CD4-positive, alpha-beta T cell treated with Interleukin-17A for 1 hour (primary cell): ENCODE measurements around the gene PYDC2.

ENCODE experiments used
- DNase-seq: peaks from one replicate; pipeline ENCODE4 v3.0.0-alpha.2; 2020

The PYDC2 gene

GRCh38 chr3:191461113-191461595 lies at the start of gene PYDC2:
Gene PYDC2, plus strand, starts transcription at chr3:191461163. Its CDS starts 0 bp downstream, at chr3:191461163.
- no peak for DNase-seq

- no peak for DNase-seq
Measured at GRCh38 chr3:191412759-191413158, 48.2 kb upstream of the PYDC2 start.

- DNase-seq, result no peak
Measured at GRCh38 chr3:191414286-191414685, 46.7 kb upstream of the PYDC2 start.

- DNase-seq, result no peak
Measured at GRCh38 chr3:191414732-191415131, 46.2 kb upstream of the PYDC2 start.

- DNase-seq, result no peak
Measured at GRCh38 chr3:191415566-191415965, 45.4 kb upstream of the PYDC2 start.

GRCh38 chr3:191417457-191417729 lies 43.6 kb upstream of the PYDC2 start:
- no peak for DNase-seq

GRCh38 chr3:191420771-191421170 lies 40.2 kb upstream of the PYDC2 start:
- no peak for DNase-seq

- DNase-seq, result no peak
Measured at GRCh38 chr3:191424881-191425280, 36.1 kb upstream of the PYDC2 start.

GRCh38 chr3:191425322-191425734 lies 35.6 kb upstream of the PYDC2 start:
- DNase-seq, result no peak

GRCh38 chr3:191426311-191426710 lies 34.7 kb upstream of the PYDC2 start:
- no peak for DNase-seq

- DNase-seq, result no peak
Measured at GRCh38 chr3:191428177-191428576, 32.8 kb upstream of the PYDC2 start.

GRCh38 chr3:191430103-191430502 lies 30.9 kb upstream of the PYDC2 start:
- DNase-seq, result no peak

- DNase-seq, result no peak
Measured at GRCh38 chr3:191431160-191431822, 29.7 kb upstream of the PYDC2 start.

- no peak for DNase-seq
Measured at GRCh38 chr3:191432162-191432561, 28.8 kb upstream of the PYDC2 start.

- DNase-seq, result no peak
Measured at GRCh38 chr3:191434024-191434423, 26.9 kb upstream of the PYDC2 start.

GRCh38 chr3:191435981-191436380 lies 25.0 kb upstream of the PYDC2 start:
- no peak for DNase-seq

- no peak for DNase-seq
Measured at GRCh38 chr3:191438150-191438814, 22.7 kb upstream of the PYDC2 start.

- no peak for DNase-seq
Measured at GRCh38 chr3:191440532-191440931, 20.4 kb upstream of the PYDC2 start.

GRCh38 chr3:191441687-191442086 lies 19.3 kb upstream of the PYDC2 start:
- DNase-seq, result no peak

GRCh38 chr3:191444569-191444968 lies 16.4 kb upstream of the PYDC2 start:
- DNase-seq, result no peak

- no peak for DNase-seq
Measured at GRCh38 chr3:191449256-191449655, 11.7 kb upstream of the PYDC2 start.

GRCh38 chr3:191455257-191455952 lies 5.6 kb upstream of the PYDC2 start:
- DNase-seq, result no peak

- DNase-seq, result no peak
Measured at GRCh38 chr3:191460360-191460759, 603 bp upstream of the PYDC2 start.

GRCh38 chr3:191470080-191470479 lies 9.1 kb downstream of the PYDC2 start:
- no peak for DNase-seq
